GM19438 (cell line): ENCODE data around the gene AGA.

ENCODE experiments used
- ATAC-seq: cut with Tn5 transposase; IDR thresholded peaks from one replicate; pipeline ENCODE4 v1.9.1; 2021; ENCODE audit warnings: low read depth; ENCODE audit not compliant: unreplicated experiment

The AGA gene

GRCh38 chr4:177441803-177442622 is at the start of gene AGA:
Gene AGA (minus strand): TSS chr4:177442437. CDS start chr4:177442375, 62 bp downstream.
- peak; percentile 86 for ATAC-seq

GRCh38 chr4:177492022-177492421 is 49.8 kb upstream of the AGA start:
- ATAC-seq: no peak

- no peak for ATAC-seq
Observed at GRCh38 chr4:177490769-177491168, 48.5 kb upstream of the AGA start.

- no peak for ATAC-seq
Observed at GRCh38 chr4:177489471-177490246, 47.4 kb upstream of the AGA start.

GRCh38 chr4:177487977-177488376 is 45.7 kb upstream of the AGA start:
- ATAC-seq: no peak

GRCh38 chr4:177485528-177485927 is 43.3 kb upstream of the AGA start:
- no peak for ATAC-seq

- no peak for ATAC-seq
Observed at GRCh38 chr4:177484613-177485021, 42.4 kb upstream of the AGA start.

GRCh38 chr4:177483760-177484159 is 41.5 kb upstream of the AGA start:
- no peak for ATAC-seq

- no peak for ATAC-seq
Observed at GRCh38 chr4:177483271-177483670, 41.0 kb upstream of the AGA start.

- no peak for ATAC-seq
Observed at GRCh38 chr4:177482367-177482766, 40.1 kb upstream of the AGA start.

GRCh38 chr4:177480795-177481194 is 38.6 kb upstream of the AGA start:
- ATAC-seq: no peak

GRCh38 chr4:177479063-177479462 is 36.8 kb upstream of the AGA start:
- no peak for ATAC-seq

GRCh38 chr4:177478496-177478895 is 36.3 kb upstream of the AGA start:
- ATAC-seq: no peak

- ATAC-seq: no peak
Observed at GRCh38 chr4:177473991-177474390, 31.8 kb upstream of the AGA start.

- ATAC-seq: no peak
Observed at GRCh38 chr4:177464026-177464425, 21.8 kb upstream of the AGA start.

GRCh38 chr4:177461606-177462005 is 19.4 kb upstream of the AGA start:
- ATAC-seq: no peak

GRCh38 chr4:177460460-177460859 is 18.2 kb upstream of the AGA start:
- no peak for ATAC-seq

GRCh38 chr4:177455561-177455970 is 13.3 kb upstream of the AGA start:
- no peak for ATAC-seq

GRCh38 chr4:177453116-177453515 is 10.9 kb upstream of the AGA start:
- no peak for ATAC-seq

- no peak for ATAC-seq
Observed at GRCh38 chr4:177451108-177451500, 8.9 kb upstream of the AGA start.

GRCh38 chr4:177450426-177451107 is 8.3 kb upstream of the AGA start:
- ATAC-seq: no peak
